Thyroid gland (tissue), 4 donors: ENCODE results near the gene INPP5D. TPM values are rescaled to one million over a fixed set of nuclear protein-coding genes. Genes with fewer than 3 reads are reported as not detected.
"Not testable (repeated sequence)": the region's sequence is repeated elsewhere in the genome, so short reads cannot be mapped to it uniquely, and the experiment has no call there.

Experiments
- DNase-seq, 2 donors: peaks; one replicate each; pipeline ENCODE4 v3.0.0-alpha.2; 2019
- H3K27ac ChIP-seq, 3 donors: fragments of 200-600 bp; sonication (generic); 1 replicate in 2 of 3; 2 replicates in 1 of 3; pipeline ENCODE4 v1.5.1; 2016 to 2019; ENCODE audit warnings: mild to moderate bottlenecking in 1 of 3, moderate library complexity in 1 of 3
- H3K27me3 ChIP-seq: fragments of 200-600 bp; sonication (generic); one replicate; pipeline ENCODE4 v1.5.1; 2019
- H3K36me3 ChIP-seq, 2 donors: fragments of 200-600 bp; sonication (generic); one replicate each; pipeline ENCODE4 v1.5.1; 2016 to 2019
- H3K4me1 ChIP-seq, 2 donors: fragments of 200-600 bp; sonication (generic); one replicate each; pipeline ENCODE4 v1.5.1; 2017 to 2019
- H3K4me3 ChIP-seq, 3 donors: fragments of 200-600 bp; sonication (generic); replicated peaks in 1 of 3; 1 replicate in 2 of 3; 2 replicates in 1 of 3; pipeline ENCODE4 v1.5.1; 2016; ENCODE audit warnings: mild to moderate bottlenecking in 1 of 3
- H3K9me3 ChIP-seq: fragments of 200-600 bp; sonication (generic); one replicate; pipeline ENCODE4 v1.5.1; 2017
- POLR2A ChIP-seq, 2 donors: fragments of 450-650 bp; IDR thresholded peaks; one replicate each; pipeline ENCODE4 v1.6.1; 2017; ENCODE audit warnings: antibody characterized with exemption in 2 of 2, mild to moderate bottlenecking in 2 of 2, moderate library complexity in 1 of 2
- WGBS, 2 donors: methylation state at CpG; one replicate each; pipeline ENCODE4 v1.1.5; 2017; 5-methylcytosine and 5-hydroxymethylcytosine counted together
- intact Hi-C: fragments of 100-400 bp; cut with DNase I; formaldehyde crosslinking; loops from one replicate; pipeline ENCODE4 v1.15.1; 2023
- total RNA-seq, 4 donors: library from RNA; depleted of rRNA; stranded (reverse); fragments of >200 nt; gene quantifications; one replicate each; pipeline ENCODE4 v1.2.3, GENCODE V29; 2016
- TF ChIP-seq, protein P1 (sequence below), 6 experiments: fragments of 200-600 bp in 3 of 6; fragments of 450-650 bp in 3 of 6; sonication (generic) in 3 of 6; IDR thresholded peaks; one replicate each; pipeline ENCODE4 v1.5.1; 2016 to 2019; ENCODE audit warnings: antibody characterized with exemption in 6 of 6, mild to moderate bottlenecking in 2 of 6, inconsistent platforms in 1 of 6, moderate library complexity in 1 of 6

Gene INPP5D
- total RNA-seq, 4 donors from 2014 or later, result 7.1 to 13.4 (median 10.5) TPM

- intact Hi-C loops, result no loop called here
- no peak for DNase-seq
- Histone ChIP-seq H3K4me1 (no peaks in the 10 kb centered on the region), H3K9me3 (no peaks in the 10 kb centered on the region), H3K27ac (no peak overlapping the region), H3K4me3 (no peak overlapping the region), H3K36me3 (no peaks in the 10 kb centered on the region), H3K27me3 (no peaks in the 10 kb centered on the region)
- WGBS, 2 donors, result 83% methylated on average over 13 of the region's 13 CpGs
- no peak for TF ChIP-seq POLR2A (IDR thresholded peaks at IDR 0.05)
- TF ChIP-seq, protein P1, sequence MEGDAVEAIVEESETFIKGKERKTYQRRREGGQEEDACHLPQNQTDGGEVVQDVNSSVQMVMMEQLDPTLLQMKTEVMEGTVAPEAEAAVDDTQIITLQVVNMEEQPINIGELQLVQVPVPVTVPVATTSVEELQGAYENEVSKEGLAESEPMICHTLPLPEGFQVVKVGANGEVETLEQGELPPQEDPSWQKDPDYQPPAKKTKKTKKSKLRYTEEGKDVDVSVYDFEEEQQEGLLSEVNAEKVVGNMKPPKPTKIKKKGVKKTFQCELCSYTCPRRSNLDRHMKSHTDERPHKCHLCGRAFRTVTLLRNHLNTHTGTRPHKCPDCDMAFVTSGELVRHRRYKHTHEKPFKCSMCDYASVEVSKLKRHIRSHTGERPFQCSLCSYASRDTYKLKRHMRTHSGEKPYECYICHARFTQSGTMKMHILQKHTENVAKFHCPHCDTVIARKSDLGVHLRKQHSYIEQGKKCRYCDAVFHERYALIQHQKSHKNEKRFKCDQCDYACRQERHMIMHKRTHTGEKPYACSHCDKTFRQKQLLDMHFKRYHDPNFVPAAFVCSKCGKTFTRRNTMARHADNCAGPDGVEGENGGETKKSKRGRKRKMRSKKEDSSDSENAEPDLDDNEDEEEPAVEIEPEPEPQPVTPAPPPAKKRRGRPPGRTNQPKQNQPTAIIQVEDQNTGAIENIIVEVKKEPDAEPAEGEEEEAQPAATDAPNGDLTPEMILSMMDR (IDR thresholded peaks at IDR 0.05), result no peak
Observed at GRCh38 chr2:233121856-233122255, 61.7 kb downstream of the INPP5D start.

GRCh38 chr2:233122541-233122940 lies 62.4 kb downstream of the INPP5D start:
- no peak for TF ChIP-seq POLR2A (IDR thresholded peaks at IDR 0.05)
- TF ChIP-seq, protein P1 (IDR thresholded peaks at IDR 0.05), result no peak
- no peaks in the 10 kb centered on the region for H3K4me1 ChIP-seq
- 87 to 88% methylated on average over 5 of the region's 5 CpGs for WGBS, 2 donors
- no peak for DNase-seq
- H3K36me3 ChIP-seq, result no peaks in the 10 kb centered on the region
- intact Hi-C loops, result no loop called here
- no peaks in the 10 kb centered on the region for H3K9me3 ChIP-seq
- H3K27ac ChIP-seq, result no peak overlapping the region
- H3K4me3 ChIP-seq, result no peak overlapping the region
- no peaks in the 10 kb centered on the region for H3K27me3 ChIP-seq

DNA sequence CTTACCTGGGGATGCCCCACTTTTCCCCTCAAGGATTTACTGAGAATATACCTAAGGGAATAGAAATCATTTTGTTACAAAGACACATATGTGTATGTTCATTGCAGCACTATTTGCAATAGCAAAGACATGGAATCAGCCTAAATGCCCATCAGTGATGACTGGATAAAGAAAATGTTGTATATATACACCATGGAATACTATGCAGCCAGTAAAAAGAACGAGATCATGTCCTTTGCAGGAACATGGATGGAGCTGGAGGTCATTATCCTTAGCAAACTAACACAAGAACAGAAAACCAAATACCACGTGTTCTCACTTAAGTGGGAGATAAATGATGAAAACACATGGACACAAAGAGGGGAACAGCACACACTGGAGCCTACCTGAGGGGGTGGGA lies 63.4 kb downstream of the INPP5D start:
- DNase-seq, H3K27me3 ChIP-seq, H3K36me3 ChIP-seq, H3K4me3 ChIP-seq, H3K27ac ChIP-seq, intact Hi-C loops, H3K4me1 ChIP-seq, H3K9me3 ChIP-seq: not testable (repeated sequence)
- 60 to 64% methylated on average over 2 of the region's 2 CpGs for WGBS, 2 donors

DNA sequence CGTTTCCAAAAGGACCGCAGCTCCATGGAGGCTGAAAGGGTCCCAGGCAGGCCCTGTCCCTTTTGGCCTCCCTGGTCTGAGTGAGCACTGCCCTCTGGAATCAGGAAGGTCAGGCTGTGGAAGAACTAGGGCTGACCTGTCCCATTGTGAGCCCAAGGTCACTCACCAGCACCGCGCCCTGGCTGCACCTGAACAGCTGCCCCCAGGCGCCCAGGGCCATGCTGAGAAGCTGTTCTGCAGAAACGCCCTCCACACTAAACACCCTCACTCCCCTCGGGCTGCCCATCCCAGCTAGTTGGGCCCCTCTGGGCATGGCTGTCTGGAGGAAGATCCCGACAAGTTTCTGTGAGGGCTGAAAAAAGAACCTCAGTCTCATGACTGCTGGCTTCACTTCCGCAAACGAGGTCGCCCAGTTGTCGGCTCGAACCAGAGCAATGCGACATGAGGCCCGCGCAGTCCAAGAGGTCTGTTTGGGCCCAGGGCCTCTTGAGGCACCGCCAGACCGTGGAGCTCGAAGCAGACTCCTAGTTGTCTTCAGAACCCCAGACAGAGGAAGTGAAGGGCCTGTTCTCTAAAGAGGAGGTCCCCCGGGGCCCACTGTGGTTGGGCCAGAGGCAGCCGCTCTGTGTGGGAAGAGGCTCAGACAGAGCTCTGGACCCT lies 64.4 kb downstream of the INPP5D start:
- Histone ChIP-seq H3K27ac (no peak overlapping the region), H3K9me3 (no peaks in the 10 kb centered on the region), H3K4me3 (no peak overlapping the region), H3K36me3 (no peaks in the 10 kb centered on the region), H3K27me3 (no peaks in the 10 kb centered on the region), H3K4me1 (no peaks in the 10 kb centered on the region)
- 75 to 80% methylated on average over 10 to 19 of the region's 21 CpGs for WGBS, 2 donors
- intact Hi-C loops, result no loop called here
- no peak for DNase-seq
- no peak for TF ChIP-seq POLR2A (IDR thresholded peaks at IDR 0.05)
- TF ChIP-seq, protein P1 (IDR thresholded peaks at IDR 0.05), result no peak

DNA sequence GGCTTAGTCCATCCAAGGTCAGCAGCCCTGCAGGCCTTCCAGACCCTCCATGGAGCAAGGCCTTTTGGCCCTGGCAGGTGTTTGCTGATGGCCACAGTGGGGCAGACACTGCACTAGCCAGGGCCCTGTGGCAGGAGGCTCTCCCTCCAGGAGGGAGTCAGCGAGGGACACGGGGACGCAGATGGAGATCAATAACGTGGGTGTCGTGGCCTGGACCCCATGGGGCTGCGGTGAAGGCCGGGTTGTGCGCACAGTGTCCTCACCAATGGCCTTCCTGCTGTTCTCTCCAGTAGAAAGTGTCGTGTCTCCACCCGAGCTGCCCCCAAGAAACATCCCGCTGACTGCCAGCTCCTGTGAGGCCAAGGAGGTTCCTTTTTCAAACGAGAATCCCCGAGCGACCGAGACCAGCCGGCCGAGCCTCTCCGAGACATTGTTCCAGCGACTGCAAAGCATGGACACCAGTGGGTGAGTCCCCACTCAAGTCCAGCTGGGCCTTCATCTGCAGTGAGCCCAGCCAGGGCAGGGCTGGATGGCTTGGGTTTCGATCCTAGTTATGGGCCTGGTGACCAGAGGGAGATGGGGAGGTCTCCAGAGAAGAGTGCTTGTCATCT lies 65.4 kb downstream of the INPP5D start:
- Histone ChIP-seq H3K36me3 (no peaks in the 10 kb centered on the region), H3K9me3 (no peaks in the 10 kb centered on the region), H3K4me3 (no peak overlapping the region), H3K4me1 (no peaks in the 10 kb centered on the region), H3K27me3 (no peaks in the 10 kb centered on the region), H3K27ac (no peak overlapping the region)
- DNase-seq, result no peak
- TF ChIP-seq, protein P1 (IDR thresholded peaks at IDR 0.05), result no peak
- TF ChIP-seq POLR2A (IDR thresholded peaks at IDR 0.05), result no peak
- 92 to 97% methylated on average over 7 to 18 of the region's 20 CpGs for WGBS, 2 donors
- intact Hi-C loops, result no loop called here
